ENCODE measurements around the gene GCNT2.
A peak's percentile ranks its signal among the peaks of the same experiment; 100 is the strongest.
"Not testable (repeated sequence)": the region's sequence is repeated elsewhere in the genome, so short reads cannot be mapped to it uniquely, and the experiment has no call there.

GCNT2 gene

DNA sequence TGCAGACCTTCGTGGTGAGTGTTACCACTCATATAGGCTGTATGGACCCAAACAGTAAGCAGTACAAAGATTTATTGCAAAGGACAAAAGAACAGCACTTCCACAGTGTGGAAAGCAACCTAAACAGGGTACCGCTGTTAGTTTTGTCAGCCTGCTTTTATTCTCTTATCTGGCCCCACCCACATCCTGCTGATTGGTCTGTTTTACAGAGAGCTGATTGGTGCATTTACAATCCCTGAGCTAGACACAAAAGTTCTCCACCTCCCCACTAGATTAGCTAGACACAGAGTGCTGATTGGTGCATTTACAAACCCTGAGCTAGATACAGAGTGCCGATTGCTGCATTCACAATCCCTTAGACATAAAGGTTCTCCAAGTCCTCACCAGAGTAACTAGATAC, 95.1 kb downstream of the GCNT2 start:
- DNase-seq = not testable (repeated sequence)

DNA sequence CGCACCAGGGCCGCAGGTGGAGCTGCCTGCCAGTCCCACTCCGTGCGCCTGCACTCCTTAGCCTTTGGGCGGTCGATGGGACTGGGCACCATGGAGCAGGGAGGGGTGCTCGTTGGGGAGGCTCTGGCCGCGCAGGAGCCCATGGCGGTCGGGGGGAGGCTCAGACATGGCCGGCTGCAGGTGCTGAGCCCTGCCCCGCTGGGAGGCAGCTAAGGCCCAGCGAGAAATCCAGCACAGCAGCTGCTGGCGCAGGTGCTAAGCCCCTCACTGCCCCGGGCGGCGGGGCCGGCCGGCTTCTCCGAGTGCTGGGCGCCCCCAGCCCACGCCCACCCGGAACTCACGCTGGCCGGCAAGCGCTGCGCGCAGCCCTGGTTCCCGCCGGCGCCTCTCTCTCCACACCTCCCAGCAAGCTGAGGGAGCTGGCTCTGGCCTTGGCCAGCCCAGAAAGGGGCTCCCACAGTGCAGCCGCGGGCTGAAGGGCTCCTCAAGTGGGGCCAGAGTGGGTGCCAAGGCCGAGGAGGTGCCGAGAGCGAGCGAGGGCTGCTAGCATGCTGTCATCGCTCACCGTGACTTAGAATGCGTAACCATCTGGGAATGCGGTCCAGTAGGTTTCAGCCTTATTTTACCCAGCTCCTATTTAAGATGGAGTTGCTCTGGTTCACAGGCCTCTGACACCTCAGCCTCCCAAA, 96.0 kb downstream of the GCNT2 start:
- DNase-seq = no peak

GRCh38 chr6:10618409-10618808, 97.3 kb downstream of the GCNT2 start:
- no peak for DNase-seq

GRCh38 chr6:10621213-10621612, 100.1 kb downstream of the GCNT2 start:
- no peak for DNase-seq

GRCh38 chr6:10621847-10622246, 100.7 kb downstream of the GCNT2 start:
- DNase-seq = no peak

DNA sequence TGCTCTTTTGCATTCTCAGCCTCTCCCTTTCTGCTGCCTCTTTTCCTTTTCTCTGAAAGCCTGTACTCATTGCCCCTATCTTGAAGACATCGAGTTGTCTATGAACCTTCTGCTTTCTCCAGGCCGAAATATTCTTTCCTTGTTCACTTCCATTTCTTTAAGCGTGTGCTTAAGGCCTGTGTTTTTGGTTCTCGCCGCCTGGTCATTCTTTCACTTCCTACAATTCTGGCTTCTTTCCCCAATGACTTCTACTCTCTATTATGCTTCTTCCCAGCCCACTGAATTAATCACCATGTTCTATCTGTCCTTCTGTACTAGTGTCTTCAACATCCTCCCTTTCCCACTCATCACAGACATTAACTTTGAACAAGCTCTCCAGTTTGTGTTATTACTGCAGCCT, 103.7 kb downstream of the GCNT2 start:
- DNase-seq = no peak

DNA sequence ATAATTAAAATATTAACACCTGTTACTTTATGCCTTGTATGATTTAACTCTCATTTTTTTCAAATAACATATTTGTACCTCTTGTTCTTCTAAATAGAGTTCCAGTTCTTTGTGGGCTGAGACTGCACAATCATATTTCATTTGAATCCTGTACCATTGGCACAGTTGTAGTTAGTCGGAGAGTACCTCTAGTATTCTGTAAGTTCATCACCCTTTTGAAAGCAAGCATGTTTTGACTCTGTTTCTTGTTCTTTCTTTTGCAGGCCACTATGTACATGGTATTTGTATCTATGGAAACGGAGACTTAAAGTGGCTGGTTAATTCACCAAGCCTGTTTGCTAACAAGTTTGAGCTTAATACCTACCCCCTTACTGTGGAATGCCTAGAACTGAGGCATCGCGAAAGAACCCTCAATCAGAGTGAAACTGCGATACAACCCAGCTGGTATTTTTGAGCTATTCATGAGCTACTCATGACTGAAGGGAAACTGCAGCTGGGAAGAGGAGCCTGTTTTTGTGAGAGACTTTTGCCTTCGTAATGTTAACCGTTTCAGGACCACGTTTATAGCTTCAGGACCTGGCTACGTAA, 105.1 kb downstream of the GCNT2 start:
- DNase-seq = no peak

DNA sequence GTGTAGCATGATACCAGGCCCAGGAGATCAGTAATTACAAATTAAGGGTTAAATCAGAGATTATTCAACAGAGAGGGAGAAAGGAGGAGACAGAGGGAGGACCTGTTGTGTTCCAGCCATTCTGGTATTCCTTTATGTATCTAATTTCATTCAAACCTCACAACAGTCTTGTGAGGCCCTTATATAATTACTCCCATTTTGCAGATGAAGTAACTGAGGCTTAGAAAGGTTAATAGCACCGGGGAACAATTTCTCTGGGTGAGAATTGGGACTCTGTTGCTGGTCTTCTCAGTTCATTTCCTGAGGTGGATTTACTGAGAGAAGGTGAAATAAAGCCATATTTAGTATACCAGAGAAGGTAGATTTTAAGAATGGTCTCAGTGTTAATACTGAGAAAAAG, 106.6 kb downstream of the GCNT2 start:
- no peak for DNase-seq

DNA sequence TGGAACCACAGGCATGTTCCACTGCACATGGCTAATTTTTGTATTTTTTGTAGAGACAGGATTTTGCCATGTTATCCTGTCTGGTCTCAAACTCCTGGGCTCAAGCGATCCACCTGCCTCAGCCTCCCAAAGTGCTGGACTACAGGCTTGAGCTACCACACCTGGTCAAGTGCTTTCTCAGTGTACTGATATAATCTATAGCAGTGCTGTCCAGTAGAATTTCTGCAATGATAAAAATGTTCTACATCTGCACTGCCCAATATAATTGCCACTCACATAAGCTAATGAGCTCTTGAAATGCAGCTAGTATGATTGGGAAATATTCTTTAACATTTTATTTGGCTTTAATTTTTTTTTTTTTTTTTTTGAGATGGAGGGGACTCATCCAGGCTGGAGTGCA, 109.0 kb downstream of the GCNT2 start:
- DNase-seq = no peak

DNA sequence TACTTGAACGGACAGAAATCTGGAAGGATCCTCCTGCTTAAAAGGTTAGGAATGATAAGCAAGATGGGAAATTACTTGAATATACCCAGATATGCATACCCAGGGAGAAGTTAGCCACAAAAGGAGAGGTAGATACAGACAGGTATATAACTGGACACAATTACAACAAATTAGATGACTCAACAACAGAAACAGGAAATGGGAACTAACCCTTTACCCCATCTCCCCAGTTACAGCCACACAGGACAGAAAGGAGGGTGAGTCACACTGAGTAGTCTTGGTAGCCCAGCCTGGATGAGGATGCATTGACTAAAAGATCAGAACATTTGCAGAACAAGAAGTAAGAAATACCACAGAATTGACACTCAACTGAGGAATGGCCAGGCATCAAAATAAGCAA, 112.1 kb downstream of the GCNT2 start:
- peak; percentile 47 for DNase-seq

- no peak for DNase-seq
Observed at GRCh38 chr6:10640412-10640811, 119.3 kb downstream of the GCNT2 start.

DNA sequence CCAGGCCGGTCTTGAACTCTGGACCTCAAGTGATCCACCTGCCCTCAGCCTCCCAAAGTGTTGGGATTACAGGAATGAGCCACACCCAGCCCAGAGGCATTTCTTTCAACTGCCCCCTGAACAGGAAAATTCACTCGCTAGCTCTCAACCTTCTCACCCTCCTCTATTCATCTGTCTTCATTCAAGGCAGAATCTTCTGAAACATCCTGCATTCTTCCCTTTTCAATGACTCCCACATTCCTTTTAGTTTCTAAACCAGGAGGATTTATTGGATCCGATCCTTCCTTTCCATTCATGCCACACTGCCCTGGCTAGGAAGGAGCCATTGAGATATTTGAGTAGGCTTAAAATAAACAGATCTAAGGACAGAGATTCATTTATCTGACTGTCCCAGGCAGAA, 120.4 kb downstream of the GCNT2 start:
- DNase-seq = no peak

DNA sequence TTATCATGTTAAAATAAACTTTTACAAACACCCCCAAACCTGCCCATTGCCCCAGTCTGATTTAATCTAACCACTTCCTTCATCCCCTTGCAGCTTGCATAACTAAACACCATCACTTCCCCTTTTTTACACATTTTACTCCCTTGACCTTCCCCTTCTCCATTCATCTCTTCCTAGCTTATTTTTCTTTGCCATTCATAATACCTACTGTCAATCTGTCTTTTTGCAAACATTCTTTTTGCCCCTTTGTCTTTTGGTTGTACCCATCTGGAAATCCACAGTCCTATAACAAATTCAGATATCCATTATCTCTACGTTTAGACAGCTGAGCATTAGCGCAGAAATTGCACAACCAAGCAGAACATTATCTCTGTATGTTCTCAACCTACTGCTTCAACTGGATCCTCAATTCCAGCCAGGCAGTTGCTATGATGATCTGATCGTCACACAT, 122.1 kb downstream of the GCNT2 start:
- no peak for DNase-seq

DNA sequence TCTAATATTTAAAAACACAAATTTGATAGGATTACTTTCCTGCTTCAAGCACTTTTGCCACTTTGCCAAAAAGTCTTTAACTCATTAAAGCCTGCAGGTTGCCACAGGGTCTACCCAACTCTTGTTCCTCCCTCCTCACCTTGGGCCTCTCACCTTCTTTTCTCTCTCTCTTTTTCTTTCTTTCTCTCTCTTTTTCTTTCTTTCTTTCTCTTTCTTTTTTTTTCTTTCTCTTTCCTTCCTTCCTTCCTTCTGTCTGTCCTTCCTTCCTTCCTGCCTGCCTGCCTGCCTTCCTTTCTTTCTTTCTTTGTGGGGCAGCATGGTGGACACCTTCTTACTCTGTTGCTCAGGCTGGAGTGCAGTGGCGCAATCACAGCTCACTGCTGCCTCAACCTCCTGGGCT, 123.1 kb downstream of the GCNT2 start:
- no peak for DNase-seq

DNA sequence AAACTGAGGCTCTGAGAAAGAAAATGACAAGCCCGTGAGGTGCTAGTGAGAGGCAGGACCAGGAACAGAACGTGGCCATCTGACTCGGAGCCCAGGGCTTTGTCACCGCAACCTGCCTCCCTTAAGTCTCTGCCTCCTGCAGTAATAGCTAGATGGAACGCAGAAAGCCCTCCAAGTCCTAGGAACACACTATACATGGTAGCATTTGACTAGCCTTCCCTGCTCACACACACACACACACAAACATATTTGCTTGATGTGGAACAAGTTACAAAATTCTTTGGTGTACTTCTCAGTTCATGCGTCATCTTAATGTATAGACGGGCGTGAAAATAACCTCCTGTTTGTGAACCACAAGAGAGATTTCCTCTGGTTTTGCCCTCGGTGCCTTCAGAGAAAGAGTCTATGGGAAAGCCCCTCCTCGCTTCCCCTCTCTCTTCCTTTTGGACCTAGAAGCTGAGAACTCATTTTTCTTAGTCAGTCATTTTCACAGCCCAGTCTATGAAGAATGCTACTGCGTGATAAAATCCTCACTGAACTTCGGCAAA, 134.4 kb downstream of the GCNT2 start:
- peak; percentile 73 for DNase-seq

GRCh38 chr6:10658910-10659698, 138.0 kb downstream of the GCNT2 start:
- no peak for DNase-seq

DNA sequence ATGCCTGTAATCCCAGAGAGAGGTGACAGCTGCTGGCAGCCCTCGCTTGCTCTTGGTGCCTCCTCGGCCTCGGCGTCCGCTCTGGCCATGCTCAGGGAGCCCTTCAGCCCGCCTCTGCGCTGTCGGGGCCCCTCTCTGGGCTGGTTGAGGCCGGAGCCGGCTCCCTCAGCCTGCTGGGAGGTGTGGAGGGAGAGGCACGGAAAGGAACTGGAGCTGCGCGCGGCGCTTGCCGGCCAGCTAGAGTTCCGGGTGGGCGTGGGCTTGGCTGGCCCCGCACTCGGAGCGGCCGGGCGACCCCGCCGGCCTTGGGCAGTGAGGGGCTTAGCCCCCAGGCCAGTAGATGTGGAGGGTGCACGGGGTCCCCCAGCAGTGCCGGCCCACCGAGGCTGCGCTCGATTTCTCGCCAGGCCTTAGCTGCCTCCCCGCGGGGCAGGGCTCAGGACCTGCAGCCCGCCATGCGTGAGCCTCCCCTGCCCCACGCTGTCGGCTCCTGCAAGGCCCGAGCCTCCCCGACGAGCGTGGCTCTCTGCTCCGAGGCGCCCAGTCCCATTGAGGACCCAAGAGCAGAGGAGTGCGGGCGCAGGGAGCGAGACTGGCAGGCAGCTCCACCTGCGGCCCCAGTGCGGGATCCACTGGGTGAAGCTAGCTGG, 138.7 kb downstream of the GCNT2 start:
- no peak for DNase-seq

DNA sequence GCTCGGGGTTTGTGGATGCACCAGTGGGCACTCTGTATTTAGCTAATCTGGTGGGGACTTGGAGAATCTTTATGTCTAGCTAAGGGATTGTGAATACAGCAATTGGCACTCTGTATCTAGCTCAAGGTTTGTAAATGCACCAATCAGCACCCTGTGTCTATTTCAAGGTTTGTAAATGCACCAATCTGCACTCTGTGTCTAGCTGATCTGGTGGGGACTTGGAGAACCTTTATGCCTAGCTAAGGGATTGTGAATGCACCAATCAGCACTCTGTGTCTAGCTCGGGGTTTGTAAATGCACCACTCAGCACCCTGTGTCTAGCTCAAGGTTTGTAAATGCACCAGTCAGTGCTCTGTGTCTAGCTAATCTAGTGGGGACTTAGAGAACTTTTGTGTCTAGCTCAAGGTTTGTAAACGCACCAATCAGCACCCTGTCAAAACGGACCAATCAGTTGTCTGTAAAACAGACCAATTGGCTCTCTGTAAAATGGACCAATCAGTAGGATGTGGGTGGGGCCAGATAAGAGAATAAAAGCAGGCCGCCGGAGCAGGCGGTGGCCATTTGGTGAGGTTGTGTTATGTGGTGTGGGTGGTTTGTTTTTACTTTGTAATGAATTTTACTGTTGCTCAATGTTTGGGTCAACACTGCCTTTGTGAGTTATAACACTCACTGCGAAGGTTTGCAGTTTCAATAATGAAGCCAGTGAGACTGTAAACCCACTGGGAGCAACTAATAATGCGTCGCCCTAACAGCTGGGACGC, 139.5 kb downstream of the GCNT2 start:
- DNase-seq = not testable (repeated sequence)

- DNase-seq = no peak
Observed at GRCh38 chr6:10662207-10662606, 141.1 kb downstream of the GCNT2 start.

DNA sequence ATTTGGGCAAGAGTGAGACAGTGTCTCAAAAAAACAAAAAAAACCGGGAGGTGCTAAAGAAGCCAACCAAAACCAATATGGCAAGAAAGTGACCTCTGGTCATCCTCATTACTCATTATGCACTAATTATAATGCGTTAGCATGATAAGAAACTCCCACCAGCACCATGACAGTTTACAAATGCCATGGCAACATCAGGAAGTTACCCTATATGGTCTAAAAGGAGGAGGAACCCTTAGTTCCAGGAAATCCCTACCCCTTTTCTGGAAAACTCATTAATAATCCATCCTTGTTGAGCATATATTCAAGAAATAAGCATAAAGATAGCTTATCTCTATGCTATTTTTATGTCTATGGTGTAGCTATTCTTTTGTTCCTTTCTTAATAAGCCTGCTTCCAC, 141.6 kb downstream of the GCNT2 start:
- DNase-seq = no peak

GRCh38 chr6:10665595-10665994, 144.4 kb downstream of the GCNT2 start:
- DNase-seq = not testable (repeated sequence)

DNA sequence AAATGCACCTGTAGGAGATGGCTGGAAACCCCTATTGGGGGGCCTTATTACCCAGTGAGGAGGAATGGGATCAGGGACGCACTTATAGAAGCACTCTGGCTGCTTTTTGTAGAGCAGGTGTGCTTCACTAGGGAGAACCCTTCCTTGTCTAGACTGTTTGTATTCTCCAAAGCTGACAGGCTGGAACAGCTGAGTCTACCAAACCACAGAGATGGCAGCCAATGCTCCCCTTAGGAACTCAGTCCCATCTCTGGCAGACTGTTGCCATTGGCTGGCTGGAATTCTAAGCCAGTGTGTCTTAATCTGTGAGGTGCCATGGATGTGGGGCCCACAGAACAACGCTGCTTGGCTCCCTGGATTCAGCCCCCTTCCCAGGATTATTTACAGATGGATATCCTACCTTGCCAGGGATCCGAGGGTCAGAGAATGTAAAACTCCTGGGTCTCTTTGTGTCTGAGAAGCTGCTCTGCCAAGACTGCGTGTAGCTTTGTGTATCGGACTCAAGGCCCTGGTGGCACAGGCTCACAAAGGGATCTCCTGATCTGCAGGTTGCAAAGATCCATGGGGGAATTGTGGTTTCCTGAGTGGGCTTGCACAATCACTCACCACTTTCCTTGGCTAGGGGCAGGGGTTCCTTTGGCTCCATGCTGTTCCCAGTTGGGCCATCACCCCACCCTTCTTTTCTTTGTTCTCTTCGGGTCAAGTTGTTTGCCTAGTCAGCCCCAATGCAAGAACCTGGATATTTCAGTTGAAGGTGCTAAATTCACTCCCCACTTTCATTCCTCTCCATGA, 147.2 kb downstream of the GCNT2 start:
- DNase-seq = no peak
